Ovary (tissue), 3 donors: ENCODE results near the gene ZBTB25.

ENCODE experiments used
- CTCF ChIP-seq, 3 donors: fragments of 450-650 bp in 2 of 3; fragments of 200-600 bp in 1 of 3; IDR thresholded peaks; one replicate each; pipeline versions ENCODE4 v1.5.1 to v1.8.0; 2016 to 2022; ENCODE audit warnings: antibody characterized with exemption in 3 of 3, mild to moderate bottlenecking in 1 of 3
- EP300 ChIP-seq: sonication (generic); formaldehyde crosslinking; IDR thresholded peaks from one replicate; pipeline ENCODE4 v1.6.1; 2017; ENCODE audit warnings: antibody characterized with exemption
- POLR2A ChIP-seq: fragments of 450-650 bp; IDR thresholded peaks from one replicate; pipeline ENCODE4 v1.6.1; 2017; ENCODE audit warnings: antibody characterized with exemption, mild to moderate bottlenecking, moderate library complexity
- donor health status: DM: no; HTN: no; CAD: no.

- TF ChIP-seq CTCF (IDR thresholded peaks at IDR 0.05) (no peak), POLR2A (no peak), EP300 (no peak)
Observed at GRCh38 chr14:64542836-64543201, 39.2 kb upstream of the ZBTB25 start.
